HG02623 (cell line): ENCODE results near the gene XPNPEP1.
A peak's percentile ranks its signal among the peaks of the same experiment; 100 is the strongest.
"Not testable (repeated sequence)": the region's sequence is repeated elsewhere in the genome, so short reads cannot be mapped to it uniquely, and the experiment has no call there.

Experiments
- ATAC-seq: cut with Tn5 transposase; IDR thresholded peaks from one replicate; pipeline ENCODE4 v1.9.1; 2021; ENCODE audit warnings: moderate library complexity; ENCODE audit not compliant: unreplicated experiment

XPNPEP1 gene

DNA sequence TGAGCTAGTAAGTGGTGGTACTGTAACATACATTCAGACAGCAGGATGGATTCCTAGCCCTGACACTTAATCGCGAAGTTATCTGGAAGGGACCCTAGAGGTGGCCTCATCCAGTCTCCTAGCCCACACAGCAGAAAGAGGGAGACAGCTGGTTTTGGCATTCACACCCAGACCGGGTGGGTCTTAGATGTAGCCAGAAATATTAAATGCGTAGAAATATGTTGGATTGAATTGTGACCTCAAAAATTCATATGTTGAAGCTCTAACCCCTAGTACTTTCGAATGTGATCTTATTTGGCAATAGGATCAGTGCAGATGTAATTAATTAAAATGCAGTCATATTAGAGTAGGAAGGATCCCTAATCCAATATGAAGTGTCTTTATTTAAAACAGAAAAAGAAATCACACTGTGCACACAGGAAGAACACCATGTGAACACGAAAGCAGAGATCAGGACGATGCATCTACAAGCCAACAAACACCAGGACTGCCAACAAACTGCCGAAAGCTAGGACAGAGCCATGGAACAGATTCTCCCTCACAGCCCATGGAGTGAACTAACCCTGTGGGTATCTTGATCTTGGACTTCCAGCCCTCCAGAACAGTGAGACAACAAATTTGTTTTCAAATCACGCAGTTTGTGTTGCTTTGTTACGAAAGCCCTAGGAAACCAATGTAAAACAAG is 2.9 kb upstream of the XPNPEP1 start:
- ATAC-seq, result no peak

- ATAC-seq, result no peak
Measured at GRCh38 chr10:109924967-109925620, 1.8 kb upstream of the XPNPEP1 start.

GRCh38 chr10:109924087-109924486 is 776 bp upstream of the XPNPEP1 start:
- ATAC-seq, result no peak

DNA sequence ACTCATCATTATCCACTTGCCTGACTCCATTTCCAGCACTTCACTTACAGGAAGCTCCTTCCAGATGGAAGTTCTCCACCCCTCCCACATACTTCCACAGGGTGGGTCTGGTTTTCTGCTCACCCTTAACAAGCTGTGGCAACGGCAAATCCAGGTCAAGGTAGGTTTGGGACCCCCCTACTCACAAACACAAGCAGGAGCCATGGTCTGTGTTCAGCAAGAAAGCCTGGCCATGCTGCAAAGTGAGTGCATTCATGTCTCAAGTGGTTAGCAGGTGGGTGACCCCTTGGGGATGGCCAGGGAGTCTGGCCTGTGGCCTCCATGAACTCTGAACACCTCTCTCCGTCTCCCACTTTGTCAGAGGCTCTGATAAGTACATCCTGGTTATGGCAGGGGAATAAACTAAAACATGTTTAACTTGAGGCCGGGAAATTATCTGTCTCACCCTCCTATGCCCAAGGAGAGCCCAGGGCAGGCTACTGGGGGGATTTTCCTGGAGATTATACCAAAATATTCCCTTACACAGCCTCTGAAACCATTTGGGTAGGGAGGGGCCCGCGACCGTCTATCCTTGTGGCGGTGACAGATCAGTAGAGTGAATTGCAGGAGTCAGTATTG is 844 bp downstream of the XPNPEP1 start:
- no peak for ATAC-seq

- ATAC-seq, result no peak
Measured at GRCh38 chr10:109920016-109920415, 3.3 kb downstream of the XPNPEP1 start.

GRCh38 chr10:109919220-109919619 is 4.1 kb downstream of the XPNPEP1 start:
- ATAC-seq, result no peak

DNA sequence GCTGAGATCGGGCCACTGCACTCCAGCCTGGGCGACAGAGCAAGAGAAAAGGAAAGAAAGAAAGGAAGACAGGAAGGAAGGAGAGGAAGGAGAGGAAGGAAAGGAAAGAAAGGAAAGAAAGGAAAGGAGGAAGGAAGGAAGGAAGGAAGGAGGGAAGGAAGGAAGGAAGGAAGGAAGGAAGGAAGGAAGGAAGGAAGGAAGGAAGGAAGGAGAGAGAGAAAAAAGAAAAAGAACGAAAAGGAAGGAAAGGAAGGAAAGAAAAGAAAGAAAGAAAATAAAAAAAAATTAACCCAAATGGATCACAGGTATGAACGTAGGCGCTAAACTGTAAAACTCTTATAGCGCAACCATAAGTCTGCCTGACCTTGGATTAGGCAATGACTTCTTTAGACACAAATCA is 4.6 kb downstream of the XPNPEP1 start:
- ATAC-seq, result not testable (repeated sequence)

DNA sequence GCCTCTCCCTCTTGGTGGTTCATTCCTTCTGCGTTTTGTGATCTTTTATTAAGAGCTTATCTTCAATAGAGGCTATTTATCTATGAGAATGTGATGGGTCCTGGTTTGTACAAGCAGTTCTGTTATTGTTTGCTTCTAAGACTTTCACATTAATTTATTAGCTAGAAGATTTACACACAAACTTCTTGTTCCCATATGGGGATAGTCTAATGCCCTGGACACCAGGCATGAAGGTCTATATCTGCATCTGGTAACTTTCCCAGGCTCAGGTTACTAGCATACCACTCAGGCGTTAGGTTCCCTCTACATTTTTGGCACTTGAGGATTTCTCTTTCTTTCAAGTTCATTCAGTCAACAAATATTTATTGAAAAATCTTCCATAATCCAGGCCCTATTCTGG is 7.7 kb downstream of the XPNPEP1 start:
- no peak for ATAC-seq

GRCh38 chr10:109914966-109915365 is 8.3 kb downstream of the XPNPEP1 start:
- no peak for ATAC-seq

DNA sequence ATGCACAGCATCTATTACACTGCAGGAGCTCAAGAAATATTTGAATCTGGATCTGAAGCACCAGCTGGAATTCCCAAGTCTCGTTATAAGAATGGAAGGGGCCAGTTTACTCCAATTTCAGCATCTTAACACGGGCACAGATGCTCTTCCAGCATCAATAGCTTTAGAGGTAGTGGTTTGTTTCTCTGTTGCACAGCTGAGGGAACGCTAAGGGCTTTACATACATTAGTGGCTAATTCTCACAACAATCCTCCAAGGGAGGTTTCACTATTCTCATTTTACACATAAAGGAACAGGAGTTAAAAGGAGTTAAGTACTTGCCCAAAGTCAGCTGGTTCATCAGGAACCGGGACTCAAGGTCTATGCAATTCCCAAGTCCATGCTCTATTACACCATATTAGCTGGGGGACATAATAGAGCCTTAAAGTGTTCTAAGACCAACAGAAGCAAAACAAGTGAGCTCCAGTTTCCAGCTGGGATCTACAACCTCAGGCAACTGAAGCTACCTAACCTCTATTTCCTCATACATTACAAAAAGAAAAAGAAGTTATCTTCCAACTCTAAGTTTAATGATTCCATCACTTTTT is 9.9 kb downstream of the XPNPEP1 start:
- no peak for ATAC-seq

GRCh38 chr10:109912335-109913281 is 10.7 kb downstream of the XPNPEP1 start:
- ATAC-seq, result peak; percentile 73

DNA sequence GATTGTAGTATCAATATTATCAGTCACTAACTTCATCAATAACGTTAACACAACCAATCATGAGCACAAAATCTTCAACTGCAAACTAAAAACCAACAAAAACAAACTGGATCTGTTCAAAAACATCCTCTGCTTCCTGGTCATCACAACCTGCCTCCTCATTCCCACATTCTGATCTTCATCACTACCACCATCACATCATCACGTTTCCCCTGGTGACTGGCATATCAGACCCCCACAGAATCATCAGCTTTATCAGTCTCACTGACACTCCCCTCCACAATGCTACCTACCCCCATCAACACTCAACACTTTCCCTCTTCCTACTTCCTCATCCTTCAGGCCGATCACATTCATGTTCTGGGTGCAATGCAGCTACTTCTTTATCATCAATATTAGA is 11.4 kb downstream of the XPNPEP1 start:
- ATAC-seq, result no peak

DNA sequence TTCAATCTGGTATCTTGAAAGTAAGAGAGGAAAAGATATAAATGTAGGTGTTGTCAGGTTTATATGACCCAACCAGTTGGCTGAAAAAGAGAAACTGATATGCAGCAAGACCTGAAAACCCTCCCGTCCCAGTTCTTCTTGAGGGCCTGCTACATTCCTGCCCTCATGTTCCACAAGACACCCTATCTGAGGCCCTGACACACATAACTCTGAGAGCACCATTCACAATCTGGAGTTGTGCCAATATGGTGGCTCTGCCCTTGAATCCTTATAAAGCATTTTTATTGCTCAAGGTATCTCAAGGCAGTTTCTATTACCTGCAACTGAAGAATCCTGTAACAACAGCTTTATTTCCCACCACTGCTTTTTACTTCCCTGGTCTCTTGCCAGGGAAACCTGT is 17.0 kb downstream of the XPNPEP1 start:
- no peak for ATAC-seq

GRCh38 chr10:109904397-109904796 is 18.9 kb downstream of the XPNPEP1 start:
- ATAC-seq, result no peak

DNA sequence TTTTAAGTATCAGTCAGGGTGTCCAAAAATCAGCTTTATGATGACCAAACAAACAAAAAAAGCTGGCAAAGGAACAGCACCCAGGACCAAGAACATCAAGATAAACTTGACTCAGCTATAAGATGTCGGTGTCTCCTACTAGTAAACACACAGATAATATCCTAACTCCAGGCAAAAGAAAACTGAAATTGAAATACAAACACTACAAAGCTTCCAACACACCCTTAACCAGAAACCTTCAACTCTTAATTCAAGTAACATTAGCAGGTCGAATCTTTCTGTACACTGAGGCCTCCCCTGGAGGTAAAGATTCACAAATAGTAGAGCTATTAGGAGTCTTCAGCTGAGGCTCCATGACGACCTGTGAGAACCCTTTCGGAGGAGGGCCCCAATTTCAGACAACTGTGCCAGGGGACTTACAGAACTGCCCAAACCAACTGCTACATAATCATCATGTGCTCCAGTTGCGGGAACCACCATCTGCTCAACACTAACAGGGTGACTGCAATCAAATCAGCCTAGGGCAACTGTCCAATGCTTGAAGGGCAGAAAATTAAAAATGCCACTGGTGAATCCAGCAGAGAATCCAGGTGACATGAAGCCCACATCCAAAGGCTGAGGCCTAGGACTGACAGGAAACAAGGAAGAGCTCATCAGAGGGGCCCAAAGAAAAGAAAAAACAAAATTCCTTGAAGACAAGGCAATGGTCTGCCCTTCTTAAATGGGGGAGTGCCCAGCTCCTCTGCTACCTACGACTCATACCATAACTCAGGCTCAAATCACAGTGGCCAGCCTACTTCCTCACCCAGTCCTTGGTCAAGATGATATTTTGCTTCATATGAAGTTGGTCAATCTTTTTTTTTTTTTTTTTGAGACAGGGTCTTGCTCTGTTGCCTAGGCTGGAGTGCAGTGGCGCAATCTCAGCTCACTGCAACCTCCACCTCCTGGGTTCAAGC is 20.0 kb downstream of the XPNPEP1 start:
- peak; percentile 44 for ATAC-seq

GRCh38 chr10:109899356-109900331 is 23.7 kb downstream of the XPNPEP1 start:
- no peak for ATAC-seq

GRCh38 chr10:109898666-109899355 is 24.5 kb downstream of the XPNPEP1 start:
- no peak for ATAC-seq

DNA sequence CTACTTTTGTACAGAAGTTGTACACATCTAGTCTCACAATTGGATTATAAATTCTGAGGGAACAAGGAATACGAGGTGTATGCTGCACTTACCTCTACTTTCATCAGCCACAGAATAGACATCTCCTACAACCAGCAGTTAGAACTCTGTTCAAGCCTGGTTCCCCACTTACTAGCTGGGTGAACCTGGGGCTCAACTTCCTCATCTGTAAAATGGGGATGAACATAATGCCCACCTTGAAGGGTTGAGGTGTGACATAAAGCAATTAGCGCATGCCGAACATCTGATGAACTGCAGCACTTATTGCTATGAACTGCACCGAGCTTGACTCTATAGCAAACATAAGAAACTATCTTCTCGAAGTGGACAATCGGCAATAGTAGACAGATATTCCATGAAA is 25.3 kb downstream of the XPNPEP1 start:
- no peak for ATAC-seq
